HCT116 (cell line): Measurements from ENCODE around the gene PDE9A. TPM values are rescaled to one million over a fixed set of nuclear protein-coding genes. Genes with fewer than 3 reads are reported as not detected.

Experiments
- ATAC-seq: fragments of 200-7000 bp; cut with Tn5 transposase; 2 replicates; pipeline ENCODE4 v1.9.1; 2020; ENCODE audit warnings: mild to moderate bottlenecking, moderate library complexity
- BruUV-seq: library from RNA; stranded (reverse); fragments of 400-500 nt; replicated peaks from 2 replicates; lab custom pipeline; 2021; lab: Mats Ljungman, UMichigan
- CTCF ChIA-PET: fragments of 300-600 bp; sonication (Branson Sonifier 250); formaldehyde crosslinking; loops from one replicate; lab custom pipeline; 2021; ENCODE audit warnings: antibody characterized with exemption; lab: Charles Lee
- POLR2A ChIA-PET: fragments of 300-600, 350-600 bp; sonication (Branson Sonifier 250); formaldehyde crosslinking; loops from one replicate; lab custom pipeline; 2021; ENCODE audit warnings: antibody characterized with exemption; lab: Charles Lee
- RAD21 ChIA-PET, 2 experiments: fragments of 300-600 bp; sonication (Branson Sonifier 250); formaldehyde crosslinking; loops; one replicate each; lab custom pipeline; 2023; ENCODE audit warnings: low total read pairs in 2 of 2; ENCODE audit not compliant: uncharacterized antibody in 2 of 2, unreplicated experiment in 2 of 2, low non-redundant PET in 1 of 2; lab: Charles Lee
- DNase-seq: peaks from one replicate; pipeline ENCODE4 v3.0.0-alpha.2; 2010; ENCODE audit warnings: low read depth, low spot score
- H2AFZ ChIP-seq: fragments of 200-600 bp; shearing (Covaris generic), sonication (generic); 2 replicates; pipeline ENCODE4 v1.6.1; 2017; ENCODE audit warnings: low read depth, mixed run types, mixed read lengths, antibody characterized with exemption, low read length; ENCODE audit not compliant: poor library complexity, severe bottlenecking
- H3K27ac ChIP-seq: 2 replicates; pipeline ENCODE4 v1.5.1; 2012; ENCODE audit warnings: low read depth, low read length
- H3K27me3 ChIP-seq: fragments of 200-600 bp; sonication (generic); 2 replicates; pipeline ENCODE4 v1.6.1; 2016; ENCODE audit warnings: mixed run types, low read length, mixed read lengths; ENCODE audit not compliant: insufficient read depth
- H3K36me3 ChIP-seq, 2 experiments: fragments of 200-500 bp in 1 of 2; fragments of 200-600 bp in 1 of 2; sonication (Bioruptor generic) in 1 of 2; sonication (generic) in 1 of 2; 2 replicates each; pipeline versions ENCODE4 v1.5.1 to v1.6.1; 2014 to 2016; ENCODE audit warnings: low read length in 2 of 2, inconsistent platforms in 1 of 2, mixed read lengths in 1 of 2, mixed run types in 1 of 2; ENCODE audit not compliant: insufficient read depth in 2 of 2, control insufficient read depth in 1 of 2
- H3K4me1 ChIP-seq, 2 experiments: fragments of 200-600 bp in 1 of 2; sonication (generic) in 1 of 2; 2 replicates each; pipeline versions ENCODE4 v1.5.1 to v1.6.1; 2012 to 2017; ENCODE audit warnings: low read length in 2 of 2, inconsistent platforms in 1 of 2, mild to moderate bottlenecking in 1 of 2, mixed read lengths in 1 of 2, mixed run types in 1 of 2, moderate library complexity in 1 of 2; ENCODE audit not compliant: insufficient read depth in 2 of 2, control insufficient read depth in 1 of 2
- H3K4me2 ChIP-seq: fragments of 200-600 bp; sonication (generic); 2 replicates; pipeline ENCODE4 v1.6.1; 2017; ENCODE audit warnings: mixed run types, low read length, mixed read lengths
- H3K4me3 ChIP-seq, 2 experiments: fragments of 200-600 bp in 1 of 2; sonication (generic) in 1 of 2; replicated peaks in 1 of 2; 2 replicates each; pipeline ENCODE4 v1.5.1; 2011 to 2016; ENCODE audit warnings: low read length in 2 of 2, control low read depth in 1 of 2, low read depth in 1 of 2, mild to moderate bottlenecking in 1 of 2, mixed read lengths in 1 of 2, mixed run types in 1 of 2
- H3K79me2 ChIP-seq: fragments of 200-600 bp; sonication (generic); 2 replicates; pipeline ENCODE4 v1.6.1; 2017; ENCODE audit warnings: mild to moderate bottlenecking, mixed run types, low read length, moderate library complexity, mixed read lengths; ENCODE audit not compliant: insufficient read depth
- H3K9ac ChIP-seq: fragments of 200-600 bp; sonication (generic); 2 replicates; pipeline ENCODE4 v1.6.1; 2016; ENCODE audit warnings: low read length, mixed read lengths
- H3K9me2 ChIP-seq: fragments of 200-600 bp; sonication (generic), shearing (Covaris generic); 2 replicates; pipeline ENCODE4 v1.6.1; 2017; ENCODE audit warnings: mixed run types, mild to moderate bottlenecking, moderate library complexity; ENCODE audit not compliant: insufficient read depth
- H3K9me3 ChIP-seq, 2 experiments: fragments of 200-500 bp in 1 of 2; fragments of 200-600 bp in 1 of 2; sonication (Bioruptor generic) in 1 of 2; sonication (generic) in 1 of 2; 2 replicates each; pipeline ENCODE4 v1.6.1; 2014 to 2017; ENCODE audit warnings: low read length in 2 of 2, mixed read lengths in 2 of 2, inconsistent platforms in 1 of 2, low read depth in 1 of 2, mild to moderate bottlenecking in 1 of 2, mixed run types in 1 of 2, moderate library complexity in 1 of 2; ENCODE audit not compliant: control insufficient read depth in 1 of 2, insufficient read depth in 1 of 2
- H4K20me1 ChIP-seq: fragments of 200-600 bp; sonication (generic), shearing (Covaris generic); 2 replicates; pipeline ENCODE4 v1.6.1; 2017; ENCODE audit warnings: mixed run types, mild to moderate bottlenecking, moderate library complexity; ENCODE audit not compliant: insufficient read depth
- ATF3 ChIP-seq: IDR thresholded peaks from 2 replicates; pipeline ENCODE4 v1.6.1; 2012
- CBX3 ChIP-seq: IDR thresholded peaks from 2 replicates; pipeline ENCODE4 v1.6.1; 2012; ENCODE audit warnings: low read depth
- CEBPB ChIP-seq: IDR thresholded peaks from 2 replicates; pipeline ENCODE4 v1.6.1; 2012; ENCODE audit warnings: low read depth
- CTCF ChIP-seq, 3 experiments: fragments of 200-600 bp in 1 of 3; sonication (generic) in 1 of 3; IDR thresholded peaks in 2 of 3; conservative IDR thresholded peaks in 1 of 3; 2 replicates each; pipeline ENCODE4 v1.5.1; 2012 to 2017; ENCODE audit warnings: low read depth in 2 of 3, low read length in 2 of 3, antibody characterized with exemption in 1 of 3, borderline replicate concordance in 1 of 3, control low read depth in 1 of 3, mild to moderate bottlenecking in 1 of 3, mixed read lengths in 1 of 3, mixed run types in 1 of 3, moderate library complexity in 1 of 3; ENCODE audit not compliant: insufficient read depth in 1 of 3
- EGR1 ChIP-seq: IDR thresholded peaks from 2 replicates; pipeline ENCODE4 v1.6.1; 2012; ENCODE audit warnings: low read depth
- ELF1 ChIP-seq: IDR thresholded peaks from 2 replicates; pipeline ENCODE4 v1.6.1; 2012; ENCODE audit warnings: low read depth, borderline replicate concordance
- EZH2 ChIP-seq: fragments of 200-600 bp; sonication (generic); IDR thresholded peaks from 2 replicates; pipeline ENCODE4 v1.6.1; 2017; ENCODE audit warnings: antibody characterized with exemption, mixed run types
- EZH2phosphoT487 ChIP-seq: fragments of 200-600 bp; IDR thresholded peaks from 2 replicates; pipeline ENCODE4 v1.6.1; 2018; ENCODE audit warnings: antibody characterized with exemption, borderline replicate concordance
- FOSL1 ChIP-seq: IDR thresholded peaks from 2 replicates; pipeline ENCODE4 v1.6.1; 2012; ENCODE audit warnings: low read depth
- JUND ChIP-seq: IDR thresholded peaks from 2 replicates; pipeline ENCODE4 v1.6.1; 2012
- MAX ChIP-seq: IDR thresholded peaks from 2 replicates; pipeline ENCODE4 v1.6.1; 2012
- POLR2AphosphoS5 ChIP-seq: IDR thresholded peaks from 2 replicates; pipeline ENCODE4 v1.6.1; 2011; ENCODE audit warnings: mild to moderate bottlenecking, low read depth, low read length, moderate library complexity
- REST ChIP-seq: IDR thresholded peaks from 2 replicates; pipeline ENCODE4 v1.6.1; 2012; ENCODE audit warnings: low read depth
- SIN3A ChIP-seq: IDR thresholded peaks from 2 replicates; pipeline ENCODE4 v1.6.1; 2012; ENCODE audit warnings: low read depth
- SRF ChIP-seq: IDR thresholded peaks from 2 replicates; pipeline ENCODE4 v1.6.1; 2012; ENCODE audit warnings: low read depth
- TCF7L2 ChIP-seq: IDR thresholded peaks from 2 replicates; pipeline ENCODE4 v1.7.0; 2011; ENCODE audit warnings: borderline replicate concordance, inconsistent platforms; ENCODE audit not compliant: insufficient read depth, insufficient read length; ENCODE audit errors: extremely low read depth
- ZBTB33 ChIP-seq: IDR thresholded peaks from 2 replicates; pipeline ENCODE4 v1.6.1; 2011; ENCODE audit warnings: mild to moderate bottlenecking, low read length, moderate library complexity; ENCODE audit not compliant: insufficient replicate concordance; ENCODE audit errors: extremely low read depth
- ZFX ChIP-seq: fragments of 450-650 bp; IDR thresholded peaks from 2 replicates; pipeline ENCODE4 v1.6.1; 2017
- ZNF274 ChIP-seq: fragments of 200-500 bp; sonication (Bioruptor generic); IDR thresholded peaks from 2 replicates; pipeline ENCODE4 v1.6.1; 2014; ENCODE audit warnings: mild to moderate bottlenecking, low read depth, low read length, inconsistent platforms
- intact Hi-C: fragments of 100-400 bp; cut with micrococcal nuclease; formaldehyde crosslinking; loops from 2 replicates; pipeline ENCODE4 v1.10.0; 2022
- total RNA-seq: library from RNA; stranded (reverse); gene quantifications from one replicate; pipeline ENCODE4 v1.2.1, GENCODE V29; 2021; ENCODE audit not compliant: unreplicated experiment

Gene PDE9A
- total RNA-seq, 1 experiment from 2014 or later, result 31.4 TPM

- ChIA-PET POLR2A (no interaction called here), CTCF (interaction anchor here (0.7 to 1.4 kb wide), 4 partner anchors 8 to 43 kb away, joined by 3 to 5 read pairs (median 4); no protein-coding TSS in a partner anchor), RAD21 (no interaction called here)
- no TSS peak for BruUV-seq
- Histone ChIP-seq H3K79me2 (peaks cover 27% of the 10 kb centered on the region; the same call in 1 of the 2 replicates), H3K27ac (no peak overlapping the region), H2AFZ (no peak overlapping the region), H3K4me2 (no peak overlapping the region), H4K20me1 (no peaks in the 10 kb centered on the region), H3K9me3 (no peaks in the 10 kb centered on the region), H3K9me2 (no peaks in the 10 kb centered on the region), H3K27me3 (no peaks in the 10 kb centered on the region), H3K36me3 (no peaks in the 10 kb centered on the region), H3K4me1 (peaks cover 18 to 33% of the 10 kb centered on the region in 2 experiments; a peak in 3 of 4 replicates), H3K9ac (no peak overlapping the region), H3K4me3 (no peak overlapping the region)
- TF ChIP-seq TCF7L2 (no peak), SRF (no peak), SIN3A (no peak), REST (no peak), CTCF (IDR thresholded peaks at IDR 0.05 in 2 of 3, conservative IDR thresholded peaks at IDR 0.05 in 1 of 3; ENCODE audit: borderline replicate concordance in 1 of 3, insufficient read depth in 1 of 3, low read depth in 2 of 3, low read length in 2 of 3) (no peak), ELF1 (no peak), FOSL1 (no peak), EZH2 (no peak), CEBPB (no peak), EZH2phosphoT487 (no peak), ATF3 (no peak), ZBTB33 (no peak), CBX3 (no peak), JUND (no peak), MAX (no peak), EGR1 (no peak), ZNF274 (no peak), ZFX (no peak), POLR2AphosphoS5 (no peak)
- DNase-seq (no peak), ATAC-seq (peak; percentile 31; the same call in 1 of the 2 replicates)
- intact Hi-C loops, result loop anchor here (5.0 to 10.0 kb wide), 2 partner anchors 73 to 166 kb away; no protein-coding TSS in a partner anchor
Observed at GRCh38 chr21:42651515-42652401, 1.7 kb upstream of the PDE9A start.
